Nasal cavity respiratory epithelium epithelial cell of viscerocranial mucosa (primary cell): Measurements from ENCODE around the gene LMNTD1. TPM values are rescaled to one million over a fixed set of nuclear protein-coding genes. Genes with fewer than 3 reads are reported as not detected.

Source experiments
- total RNA-seq: library from RNA; depleted of rRNA; stranded (reverse); fragments of >200 nt; gene quantifications from 2 replicates; pipeline ENCODE4 v1.2.3, GENCODE V29; 2014

Gene LMNTD1, protein sequence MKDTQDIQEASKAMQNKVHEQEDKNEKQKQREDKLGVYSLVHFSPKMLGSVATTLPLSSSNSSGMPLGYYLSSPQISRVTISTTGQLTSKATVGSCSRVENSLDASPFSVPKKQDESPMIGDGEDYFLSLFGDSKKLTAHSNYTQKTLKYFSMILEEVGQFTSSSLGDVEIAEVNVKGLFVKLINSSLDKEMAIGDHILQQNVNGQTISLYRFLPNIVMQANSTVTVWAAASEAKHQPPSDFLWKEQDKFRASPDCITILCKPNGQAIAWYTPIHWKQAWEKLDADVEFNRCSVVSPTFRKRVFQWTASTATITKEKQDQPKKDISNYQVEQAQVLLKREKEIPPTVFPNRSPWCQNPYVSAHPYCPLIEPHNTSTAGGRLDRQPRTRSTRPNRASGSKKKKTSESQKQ
- total RNA-seq = 0.14 TPM in 1 of 2 replicates, not detected in the other

DNA sequence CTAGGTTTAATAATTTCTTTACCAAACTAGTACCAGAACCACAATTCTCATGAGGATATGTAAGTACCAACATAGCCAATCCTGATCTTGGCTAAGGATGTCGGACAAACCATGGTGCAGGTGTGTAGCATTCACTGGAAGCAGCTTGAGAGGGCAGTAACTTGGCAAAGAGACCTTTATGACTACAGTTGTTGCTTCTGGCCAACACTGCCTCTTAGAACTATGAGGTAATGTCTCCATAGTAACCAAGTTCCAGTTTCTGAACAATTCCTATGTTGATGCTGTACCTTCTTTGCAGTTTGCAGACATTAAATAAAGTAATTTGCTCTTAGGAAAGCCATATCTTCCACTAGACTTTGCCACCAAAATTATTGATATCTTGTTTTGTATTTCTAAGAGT, at the start of gene LMNTD1:
Gene LMNTD1 (minus strand): TSS at position 186 of the 400 bp plus-strand sequence. CDS start 324 bp downstream, outside the sequence.

